ENCODE data around the gene RNASEH2B. TPM values are rescaled to one million over a fixed set of nuclear protein-coding genes. Genes with fewer than 3 reads are reported as not detected.

Gene RNASEH2B
- total RNA-seq, 1 experiment from 2014 or later, result 65.5 TPM

DNA sequence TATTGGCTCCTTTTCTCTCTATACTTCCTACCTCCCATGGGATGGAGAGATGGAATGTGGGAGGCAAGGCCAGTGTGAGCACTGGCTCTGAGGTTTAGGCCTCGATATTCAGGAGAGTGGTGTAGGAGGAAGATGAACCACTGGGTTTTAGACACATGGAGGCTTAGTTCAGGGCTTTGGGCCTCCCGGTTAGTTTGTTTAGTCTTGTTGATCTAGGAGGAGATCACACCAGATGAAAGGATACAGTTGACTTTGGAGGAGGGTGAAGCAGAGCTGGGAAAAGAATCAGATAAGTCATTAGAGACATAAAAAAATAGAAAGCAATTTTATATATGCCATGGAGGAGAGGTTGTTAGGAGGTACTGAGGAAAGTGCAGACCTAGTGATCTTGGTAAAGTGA lies 30.9 kb downstream of the RNASEH2B start:
- DNase-seq (ENCODE audit: low read depth), result no peak

DNA sequence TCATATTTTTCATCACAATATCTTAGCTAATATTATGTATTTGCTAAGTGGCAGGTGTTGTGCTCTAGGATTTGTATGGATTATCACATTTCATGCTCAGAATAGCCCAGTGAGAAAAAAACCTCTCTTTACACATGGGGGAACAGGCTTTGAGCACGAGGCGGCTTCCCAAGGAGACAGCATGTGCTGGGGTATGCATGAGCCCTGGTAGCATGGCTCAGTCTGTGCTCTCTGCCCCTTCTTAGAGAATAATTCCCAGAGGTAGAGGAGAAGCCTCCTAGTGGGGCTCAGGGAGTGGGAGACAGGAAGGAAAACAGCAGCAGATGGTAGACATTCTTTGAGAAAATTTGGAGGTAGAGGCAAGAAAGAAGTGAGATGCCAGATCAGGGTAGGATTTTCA lies 31.6 kb downstream of the RNASEH2B start:
- DNase-seq (ENCODE audit: low read depth), result no peak

DNA sequence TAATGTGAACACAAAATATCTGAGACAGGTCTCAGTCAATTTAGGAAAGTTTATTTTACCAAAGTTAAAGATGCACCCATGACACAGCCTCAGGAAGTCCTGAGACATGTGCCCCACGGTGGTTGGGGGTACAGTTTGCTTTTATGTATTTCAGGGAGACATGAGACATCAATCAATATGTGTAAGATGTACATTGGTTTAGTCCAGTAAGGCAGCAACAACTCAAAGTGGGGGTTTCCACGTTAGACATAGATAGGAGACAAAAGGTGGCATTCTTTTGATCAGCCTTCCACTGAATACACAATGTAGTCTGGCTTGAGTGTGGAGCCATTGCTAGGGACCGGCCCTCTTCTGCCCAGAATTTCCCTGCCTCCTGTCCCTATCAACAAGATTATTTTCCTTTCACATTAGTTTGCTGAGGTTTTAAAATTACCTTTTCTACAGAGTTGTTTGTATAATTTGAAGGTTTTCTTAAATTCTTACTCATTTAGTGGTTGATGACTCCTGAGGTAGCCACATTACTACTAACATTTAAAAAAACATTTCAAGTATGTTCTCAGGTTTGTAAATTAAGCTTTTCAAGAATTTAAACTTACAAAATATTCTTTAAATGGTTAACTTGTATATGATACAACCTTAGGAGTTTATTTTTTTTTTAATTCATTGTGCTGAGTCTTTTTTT lies 33.2 kb downstream of the RNASEH2B start:
- peak; percentile 26 for DNase-seq (ENCODE audit: low read depth)

- no peak for DNase-seq (ENCODE audit: low read depth)
Measured at GRCh38 chr13:50945669-50946068, 36.1 kb downstream of the RNASEH2B start.

GRCh38 chr13:50948601-50949000 lies 39.0 kb downstream of the RNASEH2B start:
- peak; percentile 33 for DNase-seq (ENCODE audit: low read depth)

GRCh38 chr13:50950849-50951248 lies 41.3 kb downstream of the RNASEH2B start:
- DNase-seq (ENCODE audit: low read depth), result no peak

DNA sequence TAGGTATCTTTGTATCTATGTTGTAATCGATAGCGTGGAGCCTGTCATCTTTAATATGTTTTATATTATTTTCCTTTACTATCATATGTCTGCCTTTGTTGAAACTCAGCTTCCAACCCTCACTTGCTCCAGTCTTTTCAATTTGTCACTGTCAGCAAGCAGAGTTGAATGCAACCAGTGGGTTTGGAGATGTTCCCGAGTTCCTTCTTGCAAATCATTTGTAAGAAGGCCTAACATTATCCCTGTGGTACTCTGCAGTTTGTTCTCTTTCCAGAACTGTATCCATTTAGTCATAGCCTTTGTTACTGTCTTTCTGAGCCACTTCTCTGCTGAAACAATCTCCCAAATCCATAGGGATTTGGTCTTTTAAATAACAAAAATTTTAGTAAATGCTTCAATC lies 41.8 kb downstream of the RNASEH2B start:
- no peak for DNase-seq (ENCODE audit: low read depth)

DNA sequence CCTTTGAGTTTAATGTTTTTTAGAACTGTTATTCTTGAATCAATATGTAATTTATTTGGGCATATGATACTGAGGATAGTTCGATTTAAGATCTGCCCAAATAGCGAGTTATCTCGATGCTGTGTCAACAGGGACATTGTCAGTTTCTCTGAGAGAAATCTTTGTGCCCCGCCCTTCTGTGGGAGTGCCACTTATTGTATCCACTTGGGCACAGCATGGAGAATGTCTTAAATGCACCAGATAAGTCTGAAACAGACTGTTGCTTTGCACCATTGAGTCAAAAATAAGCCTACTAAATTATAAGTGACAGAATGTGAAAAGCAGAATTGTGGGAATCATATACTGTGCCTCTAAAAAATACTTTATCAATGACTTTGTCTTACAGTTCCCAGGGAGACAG lies 45.6 kb downstream of the RNASEH2B start:
- no peak for DNase-seq (ENCODE audit: low read depth)

DNA sequence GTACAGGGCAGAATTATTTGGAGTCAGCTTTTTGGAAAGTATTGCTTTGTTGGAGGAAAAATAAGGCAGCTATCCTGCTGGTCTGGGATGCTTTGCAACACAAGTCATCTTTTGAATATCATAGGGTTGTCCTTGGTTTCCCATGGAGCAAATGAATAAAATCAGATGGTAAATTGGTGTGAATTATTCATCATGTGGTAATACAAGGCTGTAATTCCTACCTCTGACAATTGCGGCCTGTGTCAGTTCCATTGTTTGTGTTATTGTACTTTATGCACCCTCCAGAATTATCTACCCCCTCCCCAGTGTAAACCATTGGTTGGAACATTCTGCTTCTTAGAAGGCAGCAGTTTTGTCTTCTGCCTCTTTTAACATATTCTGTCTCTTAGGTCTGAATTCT lies 46.2 kb downstream of the RNASEH2B start:
- no peak for DNase-seq (ENCODE audit: low read depth)

GRCh38 chr13:50957620-50958019 lies 48.0 kb downstream of the RNASEH2B start:
- DNase-seq (ENCODE audit: low read depth), result no peak

DNA sequence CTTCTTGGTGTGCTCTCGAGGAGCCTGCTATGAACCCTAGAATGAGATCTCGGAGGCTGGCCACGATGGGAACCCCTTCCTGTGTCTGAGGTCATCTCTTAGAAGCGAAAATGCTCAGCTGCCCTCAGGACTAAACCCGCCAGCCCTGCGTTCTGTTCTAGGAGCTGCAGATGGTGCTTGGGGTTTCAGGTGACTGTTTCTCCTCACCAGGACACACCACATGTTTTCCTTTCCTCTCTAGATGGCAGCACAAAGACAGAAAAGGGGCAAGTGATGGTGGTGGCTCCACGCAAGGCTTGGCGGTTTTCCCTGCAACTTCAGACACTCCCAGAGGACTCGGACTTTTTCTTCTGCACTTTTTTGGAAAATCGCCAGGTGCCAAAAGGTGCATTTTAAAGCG lies 60.1 kb downstream of the RNASEH2B start:
- DNase-seq (ENCODE audit: low read depth), result peak; percentile 76

DNA sequence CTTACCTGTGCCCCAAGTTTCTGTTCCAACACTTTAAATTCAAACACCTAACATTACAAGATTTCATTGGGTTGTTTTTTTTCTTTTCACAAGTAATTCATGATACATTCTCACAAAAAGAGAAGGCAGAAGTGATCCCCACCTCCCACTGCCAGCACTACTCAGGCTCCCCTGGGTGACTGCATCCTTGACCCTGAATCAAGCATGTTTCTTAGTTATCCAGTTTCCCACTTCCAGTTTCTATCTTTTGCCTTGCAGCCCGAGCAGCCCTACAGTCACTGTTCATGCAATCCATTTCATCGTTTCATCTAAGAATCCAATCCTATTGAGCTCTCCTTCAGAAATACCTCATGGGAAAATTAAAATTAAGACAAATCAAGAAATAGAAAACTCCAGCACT lies 61.4 kb downstream of the RNASEH2B start:
- DNase-seq (ENCODE audit: low read depth), result no peak

- DNase-seq (ENCODE audit: low read depth), result no peak
Measured at GRCh38 chr13:50974268-50974667, 64.7 kb downstream of the RNASEH2B start.

- no peak for DNase-seq (ENCODE audit: low read depth)
Measured at GRCh38 chr13:50979187-50979586, 69.6 kb downstream of the RNASEH2B start.

DNA sequence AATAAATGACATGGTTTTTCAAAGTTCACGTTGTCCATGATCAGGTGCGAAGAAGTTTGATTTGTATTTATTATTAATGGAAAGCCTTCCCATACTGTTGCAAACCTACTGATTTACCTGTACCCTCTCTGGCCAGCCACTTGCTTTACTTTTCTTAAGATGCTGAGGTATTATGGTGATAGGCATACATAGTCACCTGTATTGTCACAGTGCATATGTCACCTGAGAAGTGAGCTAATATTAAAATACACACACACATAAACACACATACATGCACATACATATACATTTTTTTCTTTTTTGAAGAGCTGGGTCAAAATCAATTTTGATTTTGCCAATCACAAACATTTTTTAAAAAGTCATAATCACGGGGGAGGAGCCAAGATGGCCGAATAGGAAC lies 72.1 kb downstream of the RNASEH2B start:
- no peak for DNase-seq (ENCODE audit: low read depth)

- no peak for DNase-seq (ENCODE audit: low read depth)
Measured at GRCh38 chr13:50989476-50989875, 79.9 kb downstream of the RNASEH2B start.

GRCh38 chr13:50990065-50990817 lies 80.7 kb downstream of the RNASEH2B start:
- no peak for DNase-seq (ENCODE audit: low read depth)

DNA sequence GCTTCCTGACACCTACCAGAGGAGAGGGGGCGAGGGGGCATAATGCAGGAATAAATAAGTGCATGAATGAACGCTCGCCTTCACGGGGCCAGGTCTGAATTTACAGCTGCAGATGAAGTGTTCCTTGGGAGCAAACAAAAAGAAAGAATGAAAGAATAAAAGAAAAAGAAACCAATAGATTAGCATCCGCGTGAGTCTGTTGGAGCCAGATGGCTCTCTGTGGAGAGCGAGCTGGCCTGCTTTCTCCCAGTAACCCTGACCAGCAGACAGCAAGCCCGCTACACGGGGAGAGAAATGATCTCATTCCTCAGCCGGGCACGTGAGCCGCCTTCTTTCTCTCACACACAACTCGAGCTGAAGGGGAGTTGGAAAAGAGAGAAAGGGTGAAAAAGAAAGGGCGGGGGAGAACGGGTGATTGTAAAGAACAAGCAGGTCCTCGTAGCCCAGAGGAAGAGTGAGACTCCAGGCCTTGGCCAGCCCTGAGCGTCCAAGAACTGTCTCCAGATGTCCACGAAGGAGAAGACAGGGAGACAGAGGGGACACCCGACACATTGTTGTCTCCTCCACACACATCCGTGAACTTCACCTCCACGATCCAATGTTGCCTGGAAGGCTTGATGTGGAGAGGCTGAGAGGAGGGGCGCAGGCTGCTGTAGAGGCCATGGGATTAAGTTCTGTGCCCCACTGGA lies 81.4 kb downstream of the RNASEH2B start:
- peak; percentile 26 for DNase-seq (ENCODE audit: low read depth)

DNA sequence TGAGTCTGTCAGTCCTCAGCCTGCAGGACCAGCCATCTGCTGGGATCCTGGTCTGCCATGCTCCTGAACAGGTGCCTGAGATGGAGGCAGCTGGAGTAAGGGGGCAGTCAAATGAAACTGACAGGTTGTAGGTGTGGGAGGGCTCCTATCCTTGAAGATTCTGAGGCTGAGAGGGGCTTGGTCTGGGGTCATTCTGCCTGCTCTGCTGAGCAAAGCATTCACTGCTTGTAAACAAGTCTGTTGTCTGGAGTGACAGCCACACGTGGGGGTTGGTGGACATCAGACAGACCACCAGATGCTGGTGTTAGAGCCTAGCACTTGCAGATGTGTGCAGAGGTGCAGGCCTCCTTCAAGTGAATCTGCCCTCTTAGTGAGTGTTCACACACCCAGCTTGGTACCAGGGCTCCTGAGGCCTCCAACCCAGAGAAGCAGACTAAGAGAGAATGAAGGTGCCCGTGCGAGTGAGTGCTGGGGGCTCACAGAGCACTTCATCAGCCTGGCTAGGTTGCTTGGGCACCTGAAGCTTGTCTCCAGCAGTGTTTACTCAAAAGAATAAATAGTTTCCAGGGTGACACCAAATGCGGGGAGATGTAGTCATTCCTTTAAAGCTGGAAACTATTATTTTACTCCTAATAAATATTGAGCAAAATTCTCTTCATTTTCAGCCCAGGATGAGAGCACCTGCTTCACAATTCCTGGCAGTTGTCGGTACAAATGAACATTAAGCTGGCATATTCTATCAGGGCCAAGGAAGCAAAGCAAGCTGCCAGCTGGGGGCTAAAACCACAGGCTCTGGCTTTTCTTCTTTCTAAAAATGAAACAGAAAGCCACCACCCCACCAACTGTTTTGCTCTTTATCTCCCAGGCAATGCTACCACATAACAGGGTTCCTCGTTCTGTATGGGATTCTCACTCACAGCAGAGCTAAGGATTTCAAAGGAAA lies 82.3 kb downstream of the RNASEH2B start:
- DNase-seq (ENCODE audit: low read depth), result peak; percentile 5

- no peak for DNase-seq (ENCODE audit: low read depth)
Measured at GRCh38 chr13:50993371-50993770, 83.8 kb downstream of the RNASEH2B start.

- DNase-seq (ENCODE audit: low read depth), result no peak
Measured at GRCh38 chr13:50993934-50994333, 84.3 kb downstream of the RNASEH2B start.

DNA sequence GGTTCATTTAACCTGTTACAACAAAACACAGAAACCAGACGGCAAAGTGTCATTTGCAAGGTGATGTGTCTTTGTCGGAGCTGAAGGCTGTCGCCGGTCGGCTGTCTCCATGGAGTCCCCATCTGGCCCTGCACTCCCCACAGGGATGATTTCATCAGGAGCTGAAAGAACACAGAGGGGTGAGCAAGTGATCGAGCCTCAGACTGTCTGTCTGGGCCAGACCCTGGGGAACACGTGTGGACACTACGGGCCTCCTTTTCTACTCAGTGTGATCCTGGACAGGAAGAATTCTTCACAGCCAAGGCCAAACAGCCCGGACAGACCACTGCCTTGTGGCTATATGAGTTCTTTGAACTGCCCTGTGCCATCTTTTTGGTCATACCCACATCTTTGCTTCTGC lies 85.1 kb downstream of the RNASEH2B start:
- DNase-seq (ENCODE audit: low read depth), result no peak
